Measurements from ENCODE around the gene TRIM75. TPM values are rescaled to one million over a fixed set of nuclear protein-coding genes. Genes with fewer than 3 reads are reported as not detected.
"Not testable (repeated sequence)": the region's sequence is repeated elsewhere in the genome, so short reads cannot be mapped to it uniquely, and the experiment has no call there.

TRIM75 gene
- total RNA-seq (2014; rRNA removed; shearing (Covaris generic)): not detected in 2 replicates

DNA sequence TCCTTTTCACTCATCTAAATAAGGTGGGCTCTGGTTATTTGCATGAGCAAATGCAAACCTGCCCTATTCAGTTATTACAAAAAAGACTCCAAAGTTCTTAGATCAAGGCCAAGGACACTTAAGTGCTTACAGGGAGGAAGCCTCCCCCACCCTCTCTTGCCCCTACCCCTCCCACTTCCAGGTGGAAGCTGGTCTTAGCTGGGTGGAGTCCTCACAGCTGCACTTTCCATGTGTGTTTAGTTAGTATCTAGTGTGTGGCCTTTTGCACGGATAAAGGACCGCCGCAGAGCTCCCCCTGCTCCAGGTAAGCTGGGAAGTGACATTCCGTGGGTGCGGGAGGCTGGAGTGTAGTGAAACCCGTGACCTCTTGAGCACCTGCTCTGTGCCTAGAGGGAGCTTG, at the start of gene TRIM75:
TRIM75 (plus strand) TSS at position 222 of the 400 bp plus-strand sequence. CDS start 5,282 bp downstream, outside the sequence.
- no peak for DNase-seq (ENCODE audit: low spot score)

DNA sequence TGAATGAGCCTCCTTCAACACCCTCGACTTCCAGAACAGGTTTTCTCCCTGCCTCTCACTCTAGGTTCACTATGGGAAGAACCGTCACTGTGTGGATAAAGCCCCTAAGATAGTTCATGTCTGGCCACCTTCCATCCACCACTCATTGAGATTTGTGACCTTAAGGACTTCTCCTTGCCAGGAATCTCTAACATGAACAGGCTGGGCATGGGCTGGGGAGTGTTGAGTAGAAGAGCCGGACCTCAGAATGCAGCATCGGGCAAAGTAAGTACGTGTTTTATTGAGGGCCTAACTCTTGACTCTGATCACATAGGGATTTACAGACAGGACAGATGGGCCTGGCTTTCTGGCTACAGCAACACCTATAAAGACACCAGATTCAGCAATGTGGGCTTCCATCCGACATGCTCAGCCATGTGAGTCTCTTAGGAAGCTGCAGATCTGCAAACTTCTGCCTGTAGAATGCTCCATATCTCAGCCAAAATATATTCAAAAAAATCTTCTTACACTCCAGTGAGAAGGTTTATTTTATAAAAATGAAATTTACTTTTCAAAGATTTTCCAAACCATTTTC, 48.2 kb upstream of the TRIM75 start:
- DNase-seq (ENCODE audit: low spot score): no peak

DNA sequence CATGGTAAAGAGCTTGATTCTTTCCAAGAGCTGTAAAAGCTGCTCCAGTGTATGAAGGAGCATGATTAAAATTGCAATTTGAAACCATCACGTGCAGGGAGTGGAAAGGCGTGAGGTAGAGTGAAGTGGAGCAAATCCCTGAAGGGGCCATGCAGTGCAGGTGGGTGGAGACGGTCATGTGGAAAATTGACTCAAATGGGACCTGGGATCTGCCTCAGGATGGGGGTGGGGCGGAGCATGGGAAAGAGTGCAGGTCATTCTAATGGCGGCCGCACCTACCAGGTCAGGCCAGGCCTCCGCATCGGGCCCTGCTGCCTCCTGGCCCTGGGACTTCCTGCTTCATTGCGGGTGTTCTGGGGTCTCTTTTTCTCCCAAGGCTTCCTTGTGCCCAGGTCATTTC, 47.2 kb upstream of the TRIM75 start:
- no peak for DNase-seq (ENCODE audit: low spot score)

DNA sequence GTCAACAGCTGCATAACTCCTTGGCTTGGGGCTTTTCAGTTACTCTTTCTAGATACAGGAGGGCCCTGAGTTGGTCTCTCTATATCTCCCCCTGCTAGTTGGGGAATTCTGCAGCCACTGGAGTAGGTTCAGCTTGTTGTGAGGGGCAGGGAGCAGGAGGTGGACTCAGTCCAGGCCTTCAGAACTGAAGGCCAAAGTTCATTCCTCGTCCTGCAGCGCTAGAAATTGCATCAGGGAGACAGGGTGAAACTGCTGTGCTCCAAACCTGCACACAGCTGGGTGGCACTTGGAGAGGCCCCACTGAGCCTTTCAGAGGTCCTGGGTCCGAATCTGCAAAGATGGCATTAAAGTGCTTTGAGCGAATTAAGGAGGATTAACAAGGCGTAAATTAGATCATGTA, 46.8 kb upstream of the TRIM75 start:
- no peak for DNase-seq (ENCODE audit: low spot score)

DNA sequence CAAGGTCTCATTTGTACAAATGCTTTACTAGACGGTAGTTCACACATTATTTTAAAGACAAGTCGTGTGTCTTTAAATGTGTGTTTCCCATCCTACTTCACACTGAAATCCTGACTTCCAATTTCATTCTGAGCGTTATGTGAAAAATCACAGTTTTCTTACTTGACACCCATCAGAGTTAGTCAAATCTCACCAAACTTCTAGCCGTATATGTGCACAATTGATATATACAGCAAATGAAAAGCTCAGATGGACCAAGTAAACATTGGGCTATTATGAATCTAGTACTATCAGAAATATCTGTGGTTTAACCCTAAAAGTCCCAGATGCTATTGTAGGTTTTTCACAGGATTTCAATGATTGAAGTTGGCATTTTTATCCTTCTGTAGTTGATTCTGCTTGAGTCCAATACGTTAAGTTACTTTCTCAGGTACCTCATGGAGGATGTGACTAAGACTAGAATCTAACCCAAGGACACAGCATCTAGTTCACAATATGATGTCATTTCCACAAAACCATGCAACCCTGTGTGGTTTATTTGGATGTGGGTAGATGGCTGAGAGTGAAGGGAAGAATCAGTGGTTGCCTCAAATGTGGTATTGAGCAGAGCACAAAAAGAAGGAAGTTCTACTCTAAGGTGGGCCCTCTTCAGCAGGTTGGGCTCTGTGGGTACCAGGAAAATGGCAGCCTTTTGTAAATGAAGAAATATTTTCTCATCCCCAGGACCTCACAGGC, 44.0 kb upstream of the TRIM75 start:
- DNase-seq (ENCODE audit: low spot score): no peak

DNA sequence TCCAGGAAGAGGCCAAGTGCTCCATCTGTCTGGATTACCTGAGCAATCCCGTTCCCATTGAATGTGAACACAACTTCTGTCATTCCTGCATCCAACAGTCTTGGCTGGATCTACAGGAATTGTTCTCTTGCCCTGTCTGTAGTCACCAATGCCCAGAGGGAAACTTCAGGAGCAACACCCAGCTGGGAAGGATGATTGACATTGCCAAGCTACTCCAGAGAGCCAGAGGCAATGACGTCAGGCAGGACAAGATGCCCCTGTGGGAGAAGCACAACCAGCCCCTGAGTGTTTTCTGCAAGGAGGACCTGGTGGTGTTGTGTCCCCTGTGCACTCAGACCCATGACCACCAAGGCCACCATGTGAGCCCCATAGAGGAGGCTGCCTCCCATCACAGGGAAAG, 43.2 kb upstream of the TRIM75 start:
- no peak for DNase-seq (ENCODE audit: low spot score)

DNA sequence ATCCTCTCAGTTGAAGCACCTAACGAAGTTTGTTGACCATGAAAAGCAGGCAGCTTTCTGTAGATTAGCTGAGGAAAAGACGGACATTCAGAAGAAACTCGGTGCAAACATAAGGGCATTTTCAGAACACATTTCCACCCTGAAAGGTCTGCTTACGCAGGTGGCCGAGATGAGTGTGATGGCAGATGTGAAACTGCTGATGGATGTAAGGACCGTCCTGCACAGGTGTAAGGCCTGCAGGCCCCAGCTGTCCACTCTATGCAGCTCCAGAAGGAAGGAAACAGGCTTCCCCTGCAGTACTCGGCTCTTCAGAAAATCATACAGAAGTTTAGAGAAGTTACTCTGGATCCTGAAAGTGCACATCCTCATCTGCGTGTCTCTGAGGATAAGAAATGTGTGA, 42.7 kb upstream of the TRIM75 start:
- DNase-seq (ENCODE audit: low spot score): no peak

DNA sequence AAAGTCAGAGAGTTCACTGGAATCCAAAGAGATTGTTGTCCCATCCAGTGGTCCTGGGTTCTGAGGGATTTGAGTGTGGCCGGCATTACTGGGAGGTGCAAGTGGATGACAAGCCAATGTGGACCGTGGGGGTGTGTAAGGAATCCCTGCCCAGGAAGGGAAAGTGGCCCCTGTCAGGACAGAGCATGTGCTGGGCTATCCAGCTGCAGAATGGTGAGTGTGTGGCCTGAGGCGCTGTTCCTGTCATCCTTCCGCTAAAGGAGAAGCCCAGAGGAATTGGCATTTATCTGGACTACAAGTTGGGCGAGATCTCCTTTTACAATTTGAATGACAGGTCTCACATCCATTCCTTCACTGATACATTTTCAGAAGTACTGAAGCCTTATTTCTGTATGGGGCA, 42.3 kb upstream of the TRIM75 start:
- DNase-seq (ENCODE audit: low spot score): no peak

DNA sequence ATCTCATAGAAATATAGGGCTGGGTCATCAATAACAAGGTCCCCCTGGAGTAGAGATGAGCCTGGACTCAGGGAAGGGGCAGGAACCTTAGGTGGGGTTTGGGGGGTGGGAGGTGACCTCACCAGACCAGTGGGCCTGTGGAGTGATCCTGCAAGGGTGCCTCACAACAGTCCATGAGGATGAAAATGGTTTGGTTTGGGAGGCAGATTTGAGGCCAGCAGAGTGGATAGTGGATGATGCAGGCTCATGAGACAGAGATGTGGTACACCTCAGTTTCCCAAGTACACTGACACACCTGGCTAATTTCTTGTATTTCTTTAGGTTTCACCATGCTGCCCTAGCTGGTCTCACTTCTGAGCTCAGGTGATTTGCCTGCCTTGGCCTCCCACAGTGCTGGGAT, 40.0 kb upstream of the TRIM75 start:
- no peak for DNase-seq (ENCODE audit: low spot score)

DNA sequence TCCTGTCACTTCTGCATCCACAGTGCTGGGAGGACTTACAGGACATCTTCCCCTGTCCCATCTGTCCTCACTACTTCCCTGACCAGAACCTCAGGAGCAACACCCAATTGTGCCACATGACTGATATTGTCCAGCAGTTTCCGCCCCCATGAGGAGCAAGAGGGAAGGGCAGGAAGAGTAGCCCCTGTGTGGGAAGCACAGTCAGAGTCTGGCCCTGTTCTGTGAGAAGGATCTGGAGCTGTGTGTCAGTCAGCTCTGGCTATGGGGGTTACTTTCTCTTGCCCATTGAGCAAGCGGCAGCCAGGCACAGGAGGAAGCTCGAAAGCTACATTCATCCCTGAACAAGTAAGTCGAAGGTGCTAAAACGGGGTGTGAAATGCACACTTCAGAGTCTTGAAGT, 36.7 kb upstream of the TRIM75 start:
- DNase-seq (ENCODE audit: low spot score): peak; percentile 48

DNA sequence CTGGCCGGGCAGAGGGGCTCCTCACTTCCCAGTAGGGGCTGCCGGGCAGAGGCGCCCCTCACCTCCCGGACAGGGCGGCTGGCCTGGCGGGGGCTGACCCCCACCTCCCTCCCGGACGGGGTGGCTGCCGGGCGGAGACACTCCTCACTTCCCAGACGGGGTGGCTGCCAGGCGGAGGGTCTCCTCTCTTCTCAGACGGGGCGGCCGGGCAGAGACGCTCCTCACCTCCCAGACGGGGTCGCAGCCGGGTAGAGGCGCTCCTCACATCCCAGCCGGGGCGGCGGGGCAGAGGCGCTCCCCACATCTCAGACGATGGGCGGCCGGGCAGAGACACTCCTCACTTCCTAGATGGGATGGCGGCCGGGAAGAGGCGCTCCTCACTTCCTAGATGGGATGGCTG, 33.7 kb upstream of the TRIM75 start:
- not testable (repeated sequence) for DNase-seq (ENCODE audit: low spot score)

DNA sequence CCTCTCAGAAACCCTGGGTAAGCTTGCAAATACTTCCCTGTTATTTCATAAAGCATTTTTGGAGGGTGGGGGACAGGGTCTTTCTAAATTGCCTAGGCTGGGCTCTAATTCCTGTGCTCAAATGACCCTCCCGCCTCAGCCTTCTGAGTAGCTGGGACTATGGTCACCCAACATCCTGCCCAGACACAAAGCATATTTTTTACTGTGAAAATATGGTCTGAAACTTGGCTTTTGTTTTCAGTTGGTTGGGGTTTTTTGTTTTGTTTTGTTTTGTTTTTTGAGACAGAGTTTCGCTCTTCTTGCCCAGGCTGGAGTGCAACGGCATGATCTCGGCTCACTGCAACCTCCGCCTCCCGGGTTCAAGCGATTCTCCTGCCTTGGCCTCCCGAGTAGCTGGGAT, 27.9 kb upstream of the TRIM75 start:
- DNase-seq (ENCODE audit: low spot score): not testable (repeated sequence)

DNA sequence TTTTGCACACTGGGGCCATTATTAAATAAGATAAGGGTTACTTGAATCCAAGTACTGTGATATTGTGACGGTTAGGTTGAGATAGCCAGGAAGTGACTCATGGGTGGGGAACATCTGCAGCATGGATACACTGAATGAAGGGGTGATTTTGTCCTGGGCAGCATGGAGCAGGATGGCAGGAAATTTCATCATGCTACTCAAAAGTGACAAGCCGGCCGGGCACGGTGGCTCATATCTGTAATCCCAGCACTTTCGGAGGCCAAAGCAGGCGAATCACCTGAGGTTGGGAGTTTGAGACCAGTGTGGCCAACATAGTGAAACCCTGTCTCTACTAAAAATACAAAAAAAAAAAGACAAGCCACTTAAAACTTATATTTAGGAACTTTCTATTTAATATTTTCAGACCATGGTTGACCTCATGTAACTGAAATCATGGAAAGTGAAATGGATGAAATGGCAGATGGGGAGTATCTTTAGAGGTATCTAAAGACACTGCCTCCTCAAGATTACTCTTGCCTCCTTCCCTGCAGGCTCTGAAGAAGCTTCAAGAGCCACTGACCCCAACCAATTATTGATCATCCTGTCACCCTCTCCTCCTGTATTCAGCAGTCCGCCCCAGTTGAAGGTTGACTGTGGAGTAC, 25.8 kb upstream of the TRIM75 start:
- DNase-seq (ENCODE audit: low spot score): no peak

DNA sequence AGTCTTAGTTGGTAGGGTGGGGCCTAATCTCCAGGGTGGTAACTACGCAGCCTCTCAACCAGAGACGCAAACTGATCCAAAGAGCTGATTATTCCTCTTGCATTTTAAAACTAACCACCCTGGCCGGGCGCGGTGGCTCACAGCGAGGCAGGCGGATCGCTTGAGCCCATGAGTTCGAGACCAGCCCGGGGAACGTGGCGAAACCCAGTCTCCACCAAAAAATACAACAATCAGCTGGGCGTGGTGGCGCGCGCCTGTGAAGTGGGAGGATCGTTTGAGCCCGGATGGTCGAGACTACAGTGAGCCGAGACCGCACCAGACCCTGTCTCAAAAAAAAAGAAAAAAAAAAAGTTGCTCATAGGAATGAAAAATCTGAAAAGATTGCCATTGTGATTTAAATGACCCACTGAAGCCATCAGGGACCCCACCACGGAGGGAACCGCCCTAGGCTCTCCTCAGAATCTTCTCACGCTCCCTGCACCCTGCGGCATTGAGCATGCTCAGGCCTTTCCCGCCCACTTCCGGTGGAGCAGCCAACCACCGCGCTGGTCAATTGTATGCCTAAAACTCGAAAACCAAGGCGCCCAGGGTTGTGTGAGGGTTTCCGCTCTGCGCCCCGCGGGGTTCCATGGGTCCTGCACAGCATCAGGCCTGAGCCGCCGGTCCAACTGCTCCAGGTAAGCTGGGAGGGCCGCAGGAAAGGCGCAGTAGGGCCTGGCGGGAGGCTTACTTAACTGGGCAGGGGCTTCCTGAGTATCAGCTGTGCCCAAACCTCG, 22.0 kb upstream of the TRIM75 start, which contains the start of gene TRIM60:
TRIM60 (plus strand) TSS at position 564 of the 776 bp plus-strand sequence. CDS start 8,074 bp downstream, outside the sequence.
- DNase-seq (ENCODE audit: low spot score): no peak

DNA sequence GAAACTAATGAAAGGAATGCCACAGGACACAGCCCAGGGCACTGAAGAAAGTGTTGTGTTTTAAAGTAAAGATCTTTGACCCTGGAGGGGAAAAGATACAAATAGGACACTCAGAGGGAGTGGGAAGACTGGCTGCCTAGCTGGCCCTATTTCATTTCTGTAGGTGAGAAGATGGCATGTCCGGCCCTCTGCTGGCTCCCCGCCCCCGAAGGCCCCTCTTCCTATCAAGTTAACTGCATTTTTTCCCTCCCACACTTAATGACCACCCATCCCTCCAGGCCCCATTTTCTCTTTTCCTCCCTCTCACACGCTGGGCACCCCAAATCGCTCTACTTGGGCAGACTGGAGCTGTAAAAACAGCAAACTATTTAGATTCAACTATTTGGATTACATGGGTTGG, 5.5 kb upstream of the TRIM75 start:
- DNase-seq (ENCODE audit: low spot score): no peak

DNA sequence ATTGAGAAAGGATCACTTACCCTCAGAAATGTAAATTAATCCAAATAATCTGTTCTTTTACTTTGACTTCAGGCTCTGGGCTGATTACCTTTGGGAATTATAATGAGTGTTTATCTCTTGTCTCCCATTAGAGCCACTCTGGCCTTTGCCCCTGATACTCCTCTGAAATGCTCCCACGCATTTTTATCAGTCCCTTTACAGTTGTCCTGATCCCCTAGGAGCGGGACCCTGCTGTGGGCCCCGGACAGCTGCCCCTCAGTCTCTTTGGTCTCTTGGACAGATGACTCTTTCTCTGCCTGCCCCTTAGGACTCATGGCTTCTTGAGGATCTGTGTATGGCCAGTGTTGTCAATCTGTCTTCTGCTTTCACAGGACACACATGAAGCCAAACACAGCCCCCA, 1.0 kb upstream of the TRIM75 start:
- no peak for DNase-seq (ENCODE audit: low spot score)

DNA sequence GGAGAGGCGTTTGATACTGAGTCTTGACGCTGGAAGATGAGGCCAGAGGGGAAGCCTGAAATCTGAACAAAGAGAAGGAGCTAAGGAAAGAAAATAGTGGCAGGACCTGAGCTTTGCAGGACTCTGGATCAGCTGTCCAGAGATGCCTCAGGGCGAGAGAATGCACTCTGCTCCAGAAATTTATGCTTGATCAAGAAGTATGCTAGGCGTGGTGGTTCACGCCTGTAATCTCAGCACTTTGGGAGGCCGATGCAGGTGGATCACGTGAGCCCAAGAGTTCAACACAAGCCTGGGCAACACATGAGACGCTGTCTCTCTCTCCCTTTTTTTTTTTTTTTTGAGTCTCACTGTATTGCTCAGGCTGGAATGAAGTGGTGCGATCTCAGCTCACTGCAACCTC, 1.9 kb downstream of the TRIM75 start:
- no peak for DNase-seq (ENCODE audit: low spot score)

DNA sequence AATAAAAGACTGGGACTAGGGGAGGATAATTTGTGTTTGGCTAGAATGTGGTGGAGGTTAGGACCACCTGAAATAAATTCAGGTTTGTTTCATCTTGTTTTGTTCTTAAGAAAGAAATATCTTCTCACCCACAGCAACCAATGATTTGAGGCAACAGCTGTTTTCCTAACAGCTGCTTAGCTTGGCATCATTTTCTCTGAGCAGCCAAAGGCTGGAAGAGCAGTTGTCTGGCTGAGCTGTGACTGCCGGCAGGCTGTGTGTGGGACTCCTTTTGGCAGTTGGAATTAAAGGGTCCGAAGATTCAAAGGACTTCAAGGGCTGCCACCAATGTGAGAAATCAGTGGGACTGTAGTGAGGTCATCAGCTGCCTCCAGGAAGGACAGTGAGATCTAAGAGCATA, 5.0 kb downstream of the TRIM75 start:
- DNase-seq (ENCODE audit: low spot score): no peak

DNA sequence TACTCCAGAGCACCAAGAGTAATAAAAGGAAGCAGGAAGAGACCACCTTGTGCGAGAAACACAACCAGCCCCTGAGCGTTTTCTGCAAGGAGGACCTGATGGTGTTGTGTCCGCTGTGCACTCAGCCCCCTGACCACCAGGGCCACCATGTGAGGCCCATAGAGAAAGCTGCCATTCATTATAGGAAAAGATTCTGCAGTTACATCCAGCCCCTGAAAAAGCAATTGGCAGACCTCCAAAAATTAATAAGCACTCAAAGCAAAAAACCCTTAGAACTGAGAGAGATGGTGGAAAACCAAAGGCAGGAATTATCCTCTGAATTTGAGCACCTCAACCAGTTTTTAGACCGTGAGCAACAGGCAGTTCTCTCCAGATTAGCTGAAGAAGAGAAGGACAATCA, 5.7 kb downstream of the TRIM75 start:
- no peak for DNase-seq (ENCODE audit: low spot score)

DNA sequence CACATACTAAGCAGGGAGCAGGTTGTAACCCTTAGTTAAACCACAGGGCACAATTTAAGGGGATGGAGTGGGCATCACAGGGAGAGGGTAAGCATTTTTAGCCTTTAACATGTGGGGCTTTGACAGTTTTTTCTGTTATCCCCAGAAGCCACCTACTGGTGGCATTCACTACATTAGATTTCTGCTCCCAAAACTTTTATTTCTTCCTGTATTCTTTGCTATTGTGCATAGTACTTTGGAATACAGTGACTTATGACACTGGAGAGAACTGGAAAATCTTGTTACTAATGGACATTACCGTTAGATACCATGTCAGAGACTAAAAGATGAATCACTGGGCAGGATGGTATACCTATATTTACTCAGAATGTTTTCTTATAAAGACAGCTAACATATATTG, 7.3 kb downstream of the TRIM75 start:
- DNase-seq (ENCODE audit: low spot score): peak; percentile 7

DNA sequence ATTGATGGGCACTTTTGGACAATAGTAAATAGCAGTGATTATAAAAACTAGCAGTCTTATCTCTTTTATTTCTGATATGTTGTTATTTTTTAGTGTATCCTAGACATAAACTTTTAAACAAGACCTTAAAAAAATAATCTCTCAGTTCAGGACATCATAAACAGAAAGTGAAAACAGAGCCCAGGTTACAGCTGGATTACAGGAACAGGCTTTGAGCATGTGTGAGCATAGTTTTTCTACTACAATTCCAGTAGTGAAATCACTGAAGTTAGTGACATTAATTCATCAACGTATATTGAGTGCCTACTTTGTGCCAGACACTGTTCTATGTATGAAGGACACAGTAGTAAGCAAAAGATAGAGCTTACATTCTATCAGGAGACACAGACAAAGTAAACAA, 16.9 kb downstream of the TRIM75 start:
- no peak for DNase-seq (ENCODE audit: low spot score)

DNA sequence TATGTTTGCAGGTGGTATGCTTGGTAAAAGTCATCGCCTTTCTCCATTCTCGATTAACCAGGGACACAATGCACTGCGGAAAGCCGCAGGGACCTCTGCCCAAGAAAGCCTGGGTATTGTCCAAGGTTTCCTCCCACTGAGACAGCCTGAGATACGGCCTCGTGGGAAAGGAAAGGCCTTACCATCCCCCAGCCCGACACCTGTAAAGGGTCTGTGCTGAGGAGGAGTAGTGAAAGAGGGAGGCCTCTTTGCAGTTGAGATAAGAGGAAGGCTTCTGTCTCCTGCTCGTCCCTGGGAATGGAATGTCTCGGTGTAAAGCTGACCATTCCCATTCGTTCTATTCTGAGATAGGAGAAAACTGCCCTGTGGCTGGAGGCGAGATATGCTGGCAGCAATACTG, 19.7 kb downstream of the TRIM75 start:
- DNase-seq (ENCODE audit: low spot score): not testable (repeated sequence)

Measured in HT-29 (cell line).